H1 (cell line): ENCODE data around the gene HSPD1. TPM values are rescaled to one million over a fixed set of nuclear protein-coding genes. Genes with fewer than 3 reads are reported as not detected.

ENCODE experiments used
- ASH2L ChIP-seq: fragments of 200-600, 300-600 bp; sonication (generic); IDR thresholded peaks from one replicate; pipeline ENCODE4 v1.7.1; 2017; ENCODE audit warnings: low read length
- BCL11A ChIP-seq, 2 experiments: IDR thresholded peaks; one replicate each; pipeline ENCODE4 v1.6.1; 2011; ENCODE audit warnings: low read depth in 2 of 2, low read length in 2 of 2, mild to moderate bottlenecking in 2 of 2
- CBX8 ChIP-seq: fragments of 300-800, 300-1000 bp; sonication (generic); IDR thresholded peaks from 2 replicates; pipeline ENCODE4 v1.7.1; 2016; ENCODE audit warnings: low read depth, low read length, borderline replicate concordance
- CREB1 ChIP-seq: IDR thresholded peaks from 2 replicates; pipeline ENCODE4 v1.6.1; 2012; ENCODE audit warnings: inconsistent platforms
- EGR1 ChIP-seq: IDR thresholded peaks from 2 replicates; pipeline ENCODE4 v1.6.1; 2011; ENCODE audit warnings: low read depth, low read length, borderline replicate concordance
- EP300 ChIP-seq, 2 experiments: IDR thresholded peaks; 1 replicate in 1 of 2; 2 replicates in 1 of 2; pipeline ENCODE4 v1.6.1; 2011 to 2012; ENCODE audit warnings: low read depth in 2 of 2, low read length in 2 of 2, mild to moderate bottlenecking in 2 of 2, borderline replicate concordance in 1 of 2, inconsistent platforms in 1 of 2, moderate library complexity in 1 of 2
- FOSL1 ChIP-seq: IDR thresholded peaks from 2 replicates; pipeline ENCODE4 v1.6.1; 2011; ENCODE audit warnings: mild to moderate bottlenecking, low read depth, low read length, moderate library complexity; ENCODE audit not compliant: insufficient read depth
- HDAC2 ChIP-seq, 2 experiments: fragments of 300-600 bp in 1 of 2; sonication (generic) in 1 of 2; IDR thresholded peaks; 2 replicates each; pipeline ENCODE4 v1.6.1; 2011 to 2012; ENCODE audit warnings: low read depth in 2 of 2, low read length in 2 of 2, mild to moderate bottlenecking in 2 of 2, moderate library complexity in 2 of 2, borderline replicate concordance in 1 of 2, inconsistent platforms in 1 of 2
- JUND ChIP-seq: IDR thresholded peaks from 2 replicates; pipeline ENCODE4 v1.6.1; 2011; ENCODE audit warnings: mild to moderate bottlenecking, improper control_type of control experiment, low read length
- KDM1A ChIP-seq: fragments of 200-600, 300-600 bp; sonication (generic); IDR thresholded peaks from 2 replicates; pipeline ENCODE4 v1.7.1; 2016; ENCODE audit warnings: mild to moderate bottlenecking, low read length, borderline replicate concordance
- KDM5A ChIP-seq: fragments of 200-600 bp; IDR thresholded peaks from 2 replicates; pipeline ENCODE4 v1.7.1; 2012; ENCODE audit warnings: mild to moderate bottlenecking, low read length, inconsistent platforms, mixed read lengths
- POU5F1 ChIP-seq: IDR thresholded peaks from 2 replicates; pipeline ENCODE4 v1.6.1; 2011; ENCODE audit warnings: low read depth, mild to moderate bottlenecking, low read length, moderate library complexity
- RBBP5 ChIP-seq: IDR thresholded peaks from 2 replicates; pipeline ENCODE4 v1.7.1; 2012; ENCODE audit warnings: low read depth, mild to moderate bottlenecking, inconsistent platforms, low read length, moderate library complexity, borderline replicate concordance
- SIN3A ChIP-seq, 2 experiments: IDR thresholded peaks in 1 of 2; conservative IDR thresholded peaks in 1 of 2; 2 replicates each; pipeline ENCODE4 v1.6.1; 2011 to 2012; ENCODE audit warnings: low read length in 2 of 2, improper control_type of control experiment in 1 of 2, low read depth in 1 of 2, mild to moderate bottlenecking in 1 of 2
- SP2 ChIP-seq: IDR thresholded peaks from 2 replicates; pipeline ENCODE4 v1.6.1; 2012; ENCODE audit warnings: mild to moderate bottlenecking, low read length, inconsistent platforms
- SRF ChIP-seq: IDR thresholded peaks from 2 replicates; pipeline ENCODE4 v1.6.1; 2011; ENCODE audit warnings: mild to moderate bottlenecking, low read depth, low read length, moderate library complexity
- TBP ChIP-seq: IDR thresholded peaks from 2 replicates; pipeline ENCODE4 v1.6.1; 2011; ENCODE audit warnings: low read depth, low read length, improper control_type of control experiment
- TCF12 ChIP-seq: IDR thresholded peaks from 2 replicates; pipeline ENCODE4 v1.6.1; 2011; ENCODE audit warnings: low read depth, mild to moderate bottlenecking, low read length
- polyA plus RNA-seq, 7 experiments: library from polyadenylated mRNA; depleted of rRNA in 3 of 7; stranded (reverse) in 5 of 7; unstranded in 2 of 7; fragments of >200 nt in 5 of 7; fragments of 200-250 nt in 2 of 7; gene quantifications; 1 replicate in 5 of 7; 2 replicates in 1 of 7; 4 replicates in 1 of 7; pipeline versions ENCODE4 v1.2.1 to v1.2.3, GENCODE V29; 2011 to 2013; ENCODE audit warnings: missing spikeins in 2 of 7, mixed read lengths in 2 of 7
- total RNA-seq: library from RNA; stranded (reverse); fragmentation: NEBNext Ultra II Directional; extraction: Animal tissue kit (Norgen Biotek cat#: 25700); gene quantifications from 2 replicates; pipeline ENCODE4 v1.2.1, GENCODE V29; 2021
- TF ChIP-seq, protein P1 (sequence below): IDR thresholded peaks from 2 replicates; pipeline ENCODE4 v1.6.1; 2011; ENCODE audit warnings: low read depth, mild to moderate bottlenecking, low read length; ENCODE audit not compliant: insufficient read depth
- TF ChIP-seq, protein P2 (sequence below): IDR thresholded peaks from 2 replicates; pipeline ENCODE4 v1.6.1; 2011; ENCODE audit warnings: low read length, improper control_type of control experiment

The HSPD1 gene
- total and polyA plus RNA-seq, 2 of the 8 experiments (the other 6 are each of a cell fraction or from before 2014, with no cell fraction given), result 221 to 1,108 TPM

DNA sequence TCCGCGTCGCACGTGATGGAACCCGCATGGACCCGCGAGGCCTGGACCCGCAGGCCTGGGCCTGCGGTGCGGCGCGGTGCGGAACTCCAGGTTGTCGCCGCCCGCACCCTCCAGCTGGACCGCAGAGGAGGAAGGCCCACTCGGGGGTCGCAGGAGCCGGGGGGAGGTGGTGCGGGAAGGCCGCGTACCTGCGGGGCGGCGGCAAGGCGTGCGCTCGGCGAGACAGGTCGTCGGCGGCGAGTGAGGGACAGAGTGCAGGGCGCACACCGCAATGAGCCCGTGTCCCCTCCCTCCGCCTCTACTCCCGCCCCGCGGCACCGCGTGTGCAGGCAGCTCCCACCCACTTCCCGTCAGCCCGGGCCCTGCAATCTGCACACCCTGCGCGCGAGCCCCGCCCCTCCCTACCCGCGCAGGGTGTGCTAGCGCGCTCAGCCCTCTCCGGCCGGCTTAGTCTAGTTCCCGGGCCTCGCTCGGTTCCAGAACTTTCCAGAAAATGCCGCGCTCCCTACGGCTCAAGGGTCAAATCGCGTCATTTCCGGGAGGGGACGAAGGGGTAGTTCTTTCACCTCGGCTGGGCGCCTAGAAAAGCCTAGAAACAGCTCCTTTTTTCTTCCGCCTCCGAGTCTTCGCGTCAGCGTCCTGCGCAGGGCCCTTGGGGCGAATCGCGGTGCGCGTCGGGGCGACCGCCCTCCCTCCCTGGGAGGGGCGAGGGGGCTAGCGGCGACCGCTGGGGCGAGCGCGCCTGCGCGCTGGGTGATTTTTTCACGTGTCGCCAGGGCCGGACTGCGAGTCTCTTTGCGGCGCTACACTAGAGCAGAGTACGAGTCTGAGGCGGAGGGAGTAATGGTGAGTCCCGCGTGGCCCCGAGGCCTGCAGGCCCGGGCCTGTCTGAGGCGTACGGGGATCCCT is at the start of gene HSPD1, which contains the start of gene HSPE1 (continued):
- TF ChIP-seq, protein P1, sequence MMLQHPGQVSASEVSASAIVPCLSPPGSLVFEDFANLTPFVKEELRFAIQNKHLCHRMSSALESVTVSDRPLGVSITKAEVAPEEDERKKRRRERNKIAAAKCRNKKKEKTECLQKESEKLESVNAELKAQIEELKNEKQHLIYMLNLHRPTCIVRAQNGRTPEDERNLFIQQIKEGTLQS, result peak; percentile 91
- TF ChIP-seq SIN3A (conservative IDR thresholded peaks at IDR 0.05 in 1 of 2, IDR thresholded peaks at IDR 0.05 in 1 of 2; ENCODE audit: low read depth in 1 of 2, low read length in 2 of 2) (peak; percentile 71 to 78; a peak in 3 of 4 replicates), KDM5A (0 out of 2 replicates have a peak, but pooled peaks have one; percentile 14), TBP (peak; percentile 92), FOSL1 (no peak), HDAC2 (IDR thresholded peaks at IDR 0.05; ENCODE audit: borderline replicate concordance in 1 of 2, low read depth in 2 of 2, low read length in 2 of 2) (0 out of 4 replicates have a peak, but pooled peaks of 1 of the 2 experiments have one; percentile 4), ASH2L (no peak), CBX8 (no peak), EP300 (IDR thresholded peaks at IDR 0.05; ENCODE audit: borderline replicate concordance in 1 of 2, low read depth in 2 of 2, low read length in 2 of 2) (peak in 1 of 2 experiments; percentile 37; a peak in 1 of 3 replicates), CREB1 (peak; percentile 92), TCF12 (no peak; the same call in 1 of the 2 replicates), BCL11A (IDR thresholded peaks at IDR 0.05; ENCODE audit: low read depth in 2 of 2, low read length in 2 of 2) (no peak), SP2 (no peak), JUND (peak; percentile 62; the same call in 1 of the 2 replicates), EGR1 (no peak; the same call in 1 of the 2 replicates), POU5F1 (no peak), RBBP5 (peak; percentile 51; the same call in 1 of the 2 replicates), KDM1A (0 out of 2 replicates have a peak, but pooled peaks have one; percentile 7), SRF (0 out of 2 replicates have a peak, but pooled peaks have one; percentile 1)
- TF ChIP-seq, protein P2, sequence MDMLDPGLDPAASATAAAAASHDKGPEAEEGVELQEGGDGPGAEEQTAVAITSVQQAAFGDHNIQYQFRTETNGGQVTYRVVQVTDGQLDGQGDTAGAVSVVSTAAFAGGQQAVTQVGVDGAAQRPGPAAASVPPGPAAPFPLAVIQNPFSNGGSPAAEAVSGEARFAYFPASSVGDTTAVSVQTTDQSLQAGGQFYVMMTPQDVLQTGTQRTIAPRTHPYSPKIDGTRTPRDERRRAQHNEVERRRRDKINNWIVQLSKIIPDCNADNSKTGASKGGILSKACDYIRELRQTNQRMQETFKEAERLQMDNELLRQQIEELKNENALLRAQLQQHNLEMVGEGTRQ, result no peak; the same call in 1 of the 2 replicates
